HG02870 (cell line): ENCODE results near the gene ARHGAP28.
"Not testable (repeated sequence)": the region's sequence is repeated elsewhere in the genome, so short reads cannot be mapped to it uniquely, and the experiment has no call there.

Experiments
- ATAC-seq: cut with Tn5 transposase; IDR thresholded peaks from one replicate; pipeline ENCODE4 v1.9.1; 2021; ENCODE audit warnings: mild to moderate bottlenecking, moderate library complexity; ENCODE audit not compliant: unreplicated experiment

ARHGAP28 gene

DNA sequence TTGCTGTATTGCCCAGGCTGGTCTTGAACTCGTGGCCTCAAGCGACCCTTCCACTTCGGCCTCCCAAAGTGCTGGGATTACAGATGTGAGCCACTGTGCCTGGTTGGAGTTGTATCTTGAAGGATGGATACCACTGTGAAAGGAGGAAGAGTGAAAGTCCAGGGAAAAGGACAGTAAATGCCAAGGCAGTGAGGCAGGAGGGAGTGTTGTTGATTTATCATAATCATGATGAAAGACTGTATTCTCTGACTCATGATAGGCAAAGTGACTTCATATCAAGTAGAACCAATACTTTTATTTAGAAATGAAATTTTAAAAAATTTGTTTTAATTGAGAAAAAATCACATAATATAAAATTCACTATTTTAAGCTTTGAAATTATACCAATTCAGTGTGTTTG, 162.3 kb downstream of the ARHGAP28 start:
- no peak for ATAC-seq

DNA sequence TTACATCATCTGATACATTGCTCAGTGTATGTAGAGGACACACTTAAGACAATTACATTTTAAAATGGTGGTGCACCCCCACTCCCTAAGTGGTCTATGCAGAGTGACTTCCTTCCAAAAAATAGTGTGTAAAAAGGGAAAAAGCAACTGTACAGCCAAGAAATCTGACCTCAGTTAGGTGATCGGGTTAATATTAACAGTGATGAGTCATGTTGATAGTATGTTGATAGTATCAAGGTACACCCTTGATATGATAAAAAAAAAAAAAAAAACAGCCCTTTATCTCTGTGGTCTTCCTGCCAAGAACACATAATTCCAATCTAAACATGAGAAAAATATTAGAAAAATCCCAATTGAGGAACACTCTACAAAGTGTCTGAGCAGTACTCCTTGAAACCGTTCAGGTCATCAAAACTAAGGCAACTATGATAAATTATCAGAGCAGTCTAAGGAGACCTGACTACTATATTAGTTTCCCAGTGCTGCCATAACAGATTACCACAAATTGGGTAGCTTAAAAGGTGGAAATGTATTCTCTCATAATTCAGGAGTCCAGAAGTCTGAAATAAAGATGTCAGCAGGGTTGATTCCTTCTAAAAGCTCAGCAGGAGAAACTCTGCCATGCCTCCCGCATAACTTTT, 171.9 kb downstream of the ARHGAP28 start:
- ATAC-seq: no peak

DNA sequence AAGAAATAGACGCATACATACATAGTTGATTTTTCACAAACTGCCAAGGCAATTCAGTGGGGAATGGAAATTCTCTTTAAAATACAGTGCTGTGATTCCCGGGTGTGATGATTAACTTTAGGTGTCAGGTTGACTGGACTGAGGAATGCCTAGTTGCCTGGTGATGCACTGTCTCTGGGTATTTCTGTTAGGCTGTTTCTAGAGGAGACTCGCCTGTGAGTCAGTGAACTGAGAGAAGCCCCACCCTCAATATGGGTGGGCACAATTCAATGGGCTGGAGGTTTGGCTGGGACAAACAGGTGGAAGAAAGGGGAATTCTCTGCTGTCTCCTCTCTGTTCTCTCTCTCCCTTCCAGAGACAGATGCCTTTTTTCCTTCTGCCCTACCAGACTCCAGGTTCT, 187.6 kb downstream of the ARHGAP28 start:
- ATAC-seq: no peak

DNA sequence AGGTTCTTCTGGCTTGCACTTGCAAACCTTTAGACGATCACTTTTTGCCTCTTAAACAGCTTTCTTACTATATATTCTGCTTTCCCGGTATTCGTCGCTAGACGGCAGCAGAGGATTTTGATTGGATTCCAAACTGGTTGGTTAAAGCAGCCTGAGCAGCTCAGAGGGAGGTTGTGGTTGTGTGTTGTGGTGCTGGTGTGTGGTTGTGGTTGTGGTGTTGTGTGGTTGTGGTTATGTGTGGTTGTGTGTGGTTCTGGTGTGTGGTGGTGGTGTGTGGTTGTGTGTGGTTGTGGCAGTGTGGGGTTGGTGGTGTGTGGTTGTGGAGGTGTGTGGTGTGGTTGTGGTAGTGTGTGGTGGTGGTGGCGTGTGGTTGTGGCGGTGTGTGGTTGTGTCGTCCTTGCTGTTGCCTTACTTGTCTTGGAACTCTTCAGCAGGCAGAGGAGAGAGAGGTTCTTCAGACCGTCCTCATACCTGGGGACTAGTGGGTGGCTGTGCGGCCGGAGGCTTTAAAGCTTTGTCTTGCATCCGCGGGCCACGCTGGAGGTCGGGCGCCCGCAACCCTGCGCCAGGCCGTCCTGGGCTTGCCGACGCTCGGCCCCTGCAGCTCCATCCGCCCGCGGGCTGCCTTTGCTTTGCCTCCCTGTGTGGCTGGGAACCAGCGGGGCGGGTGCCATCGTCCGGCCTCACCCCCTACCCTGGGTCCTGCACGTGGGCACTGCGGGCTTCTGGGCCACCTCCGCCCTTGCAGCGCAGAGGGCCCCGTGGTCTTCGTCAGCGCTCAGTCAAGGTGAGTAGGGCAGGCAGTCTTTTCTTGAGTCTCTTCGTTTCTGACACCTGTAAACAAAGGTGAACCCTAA, 190.8 kb downstream of the ARHGAP28 start:
- no peak for ATAC-seq

DNA sequence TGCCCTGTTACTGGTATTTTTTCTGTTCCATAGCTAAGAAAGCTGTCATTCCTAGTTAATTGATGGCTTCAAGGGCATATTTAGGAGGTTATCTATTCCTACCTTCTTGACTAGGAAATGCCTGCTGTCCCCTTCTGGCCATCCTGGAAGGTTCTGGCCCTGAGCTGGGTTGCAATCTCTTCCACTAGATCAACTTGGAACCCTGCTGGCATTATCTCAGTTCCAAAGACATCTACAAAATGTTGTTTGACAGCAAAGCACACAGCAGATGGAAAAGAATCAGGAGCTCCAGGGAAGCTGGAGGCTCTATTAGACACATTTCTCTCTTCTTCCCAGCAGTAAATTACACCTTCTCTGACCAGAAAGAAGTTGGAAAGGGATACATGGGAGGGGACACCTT, 192.1 kb downstream of the ARHGAP28 start:
- ATAC-seq: no peak

DNA sequence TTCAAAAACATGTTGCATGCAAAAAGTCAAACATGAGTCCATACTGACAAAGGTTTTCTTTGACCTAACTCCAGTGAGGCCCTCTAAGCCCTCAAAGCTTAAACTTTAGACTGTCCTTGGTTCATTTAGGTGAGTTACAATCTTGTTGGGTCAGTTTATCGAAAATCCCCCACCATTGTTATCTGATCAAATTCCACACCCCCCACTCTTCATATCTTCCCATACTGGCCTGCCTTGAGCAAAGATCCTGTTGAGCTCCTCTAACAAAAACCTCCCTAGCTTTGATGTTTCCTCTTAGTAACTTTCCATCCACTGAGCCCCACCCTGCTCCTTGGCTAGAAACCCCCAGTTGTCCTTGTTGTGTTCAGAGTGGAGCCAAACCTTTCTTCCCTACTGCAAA, 193.7 kb downstream of the ARHGAP28 start:
- ATAC-seq: no peak

DNA sequence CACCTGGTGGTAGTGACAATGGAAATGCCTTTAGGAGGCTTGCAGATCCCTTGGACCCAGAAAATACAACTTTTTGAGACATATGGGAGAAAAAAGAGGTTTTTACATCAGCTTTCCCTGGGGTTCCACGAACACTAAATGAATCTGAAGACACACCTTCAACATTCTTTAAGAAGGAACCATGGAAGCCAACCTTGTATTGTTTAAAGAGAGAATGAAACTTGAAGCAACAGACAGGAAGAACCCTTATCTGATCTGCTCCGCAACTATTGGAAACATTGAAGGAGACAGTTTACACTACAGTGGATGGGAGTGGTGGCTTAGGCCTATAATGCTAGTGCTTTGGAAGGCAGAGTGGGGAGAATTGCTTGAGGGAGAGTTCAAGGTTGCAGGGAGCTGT, 197.6 kb downstream of the ARHGAP28 start:
- no peak for ATAC-seq

DNA sequence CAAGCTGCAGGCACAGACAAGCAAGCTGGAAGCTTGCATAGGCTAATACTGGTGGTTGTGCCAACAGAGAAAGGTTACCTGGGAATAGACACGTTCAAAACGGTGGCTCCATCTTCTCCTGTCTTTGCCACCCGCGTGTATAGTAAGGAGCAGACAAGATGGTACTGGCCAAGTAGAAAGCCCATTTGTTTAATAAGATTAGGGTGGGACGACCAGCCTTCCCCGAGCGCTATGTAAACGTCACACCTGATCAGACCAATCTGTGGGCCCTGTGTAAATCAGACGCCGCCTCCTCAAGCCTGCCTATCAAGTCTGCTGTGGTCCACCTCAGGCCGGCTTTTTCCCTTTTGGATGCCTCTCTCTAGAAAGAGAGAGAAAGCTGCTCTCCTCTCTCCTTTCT, 198.8 kb downstream of the ARHGAP28 start:
- no peak for ATAC-seq

DNA sequence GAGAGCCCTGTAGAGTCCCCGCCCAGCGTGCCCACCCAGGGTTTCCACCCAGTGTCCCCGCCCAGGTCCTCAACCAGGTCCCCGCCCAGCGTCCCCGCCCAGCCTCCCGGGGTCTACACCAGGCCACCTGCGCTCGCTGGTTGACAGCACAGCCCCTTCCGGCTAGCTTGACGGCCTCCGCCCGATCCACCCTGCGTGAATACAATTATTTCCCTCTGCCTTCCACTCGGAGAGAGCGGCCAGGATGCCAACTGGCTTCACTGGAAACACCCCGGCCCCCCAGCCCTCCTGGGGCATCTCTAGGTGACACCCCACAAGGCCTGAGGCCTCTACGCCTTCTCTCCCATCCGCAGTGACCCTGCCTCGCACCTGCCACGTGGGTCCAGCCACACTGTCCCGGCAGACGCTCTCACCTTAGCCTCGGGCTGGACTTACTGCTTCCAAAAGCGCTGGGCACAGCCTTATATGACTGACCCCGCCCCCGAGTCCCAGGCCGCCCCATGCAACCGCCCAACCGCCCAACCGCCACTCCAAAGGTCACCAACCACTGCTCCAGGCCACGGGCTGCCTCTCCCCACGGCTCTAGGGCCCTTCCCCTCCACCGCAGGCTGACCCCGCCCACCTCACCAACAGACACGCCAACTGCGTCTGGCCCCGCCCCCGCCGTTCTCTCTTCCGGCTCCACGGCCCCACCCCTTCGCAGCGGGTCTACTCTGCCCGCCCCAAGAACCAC, 200.0 kb downstream of the ARHGAP28 start:
- ATAC-seq: no peak

DNA sequence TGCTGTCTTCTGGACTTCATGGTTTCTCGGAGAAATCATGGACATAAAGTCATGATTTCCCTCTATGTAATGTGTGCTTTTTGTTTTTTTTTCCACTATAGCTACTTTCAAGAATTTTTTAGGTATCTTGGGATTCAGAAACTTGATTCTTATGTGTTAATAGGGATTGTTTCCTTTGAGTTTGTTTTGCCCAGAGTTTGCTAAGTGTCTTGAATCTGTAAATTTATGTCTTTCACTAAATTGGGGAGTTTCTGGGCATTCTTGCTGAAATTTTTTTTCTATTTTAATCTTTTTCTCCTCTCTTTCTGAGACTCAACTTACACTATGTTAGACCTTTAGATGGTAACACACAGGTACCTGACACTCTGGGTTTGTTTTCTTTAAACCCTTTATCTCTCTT, 205.3 kb downstream of the ARHGAP28 start:
- ATAC-seq: no peak

DNA sequence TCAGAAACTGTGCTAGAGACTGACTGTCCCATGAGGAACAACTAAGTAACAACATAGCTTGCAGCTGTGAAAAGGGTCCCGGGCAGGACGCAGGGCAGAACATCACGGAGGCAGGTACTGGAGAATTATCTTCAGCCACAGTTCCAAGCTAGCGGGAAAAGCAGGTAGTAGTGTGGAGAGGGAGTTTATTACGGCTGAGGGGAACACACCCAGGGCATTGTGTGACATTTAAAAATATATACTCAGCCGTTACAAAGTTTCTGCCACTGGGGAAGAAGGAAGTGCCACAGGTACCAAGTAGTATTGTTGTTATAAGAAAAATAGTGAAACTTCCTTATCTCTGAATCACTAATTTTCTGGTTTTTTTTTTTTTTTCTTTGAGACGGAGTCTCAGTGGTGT, 208.5 kb downstream of the ARHGAP28 start:
- no peak for ATAC-seq

DNA sequence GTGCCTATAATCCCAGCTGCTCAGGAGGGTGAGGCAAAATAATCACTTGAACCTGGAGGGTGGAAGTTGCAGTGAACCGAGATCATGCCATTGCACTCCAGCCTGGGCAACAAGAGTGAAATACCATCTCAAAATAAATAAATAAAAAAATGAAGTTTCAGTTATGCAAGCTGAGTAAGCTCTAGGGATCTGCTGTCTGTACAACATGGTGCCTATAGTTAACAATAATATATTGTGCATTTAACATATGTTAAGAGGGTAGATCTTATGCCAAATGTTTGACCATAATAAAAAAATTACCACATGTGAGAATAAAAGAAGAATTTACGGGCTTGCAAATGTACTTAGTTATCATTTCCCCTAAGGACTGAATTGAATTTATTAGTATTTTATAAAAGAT, 208.9 kb downstream of the ARHGAP28 start:
- ATAC-seq: not testable (repeated sequence)

DNA sequence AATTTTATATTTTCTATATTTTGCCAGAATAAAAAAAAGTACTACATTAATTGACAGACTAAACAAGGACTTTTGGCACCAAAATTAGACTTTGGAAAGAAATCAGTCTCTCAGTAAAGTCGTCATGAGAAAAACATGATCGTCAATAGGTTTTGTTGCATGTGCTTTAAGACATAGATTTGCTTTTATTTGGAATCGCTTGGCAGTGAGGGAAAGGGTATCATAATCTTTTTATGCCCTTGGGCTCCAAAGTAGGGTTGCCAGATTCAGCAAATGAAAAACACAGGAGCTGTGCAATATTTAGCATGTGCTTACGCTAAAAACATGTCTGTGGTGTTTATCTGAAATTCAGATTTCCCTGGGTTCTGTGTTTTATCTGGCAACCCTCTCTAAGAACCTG, 210.5 kb downstream of the ARHGAP28 start:
- ATAC-seq: no peak

DNA sequence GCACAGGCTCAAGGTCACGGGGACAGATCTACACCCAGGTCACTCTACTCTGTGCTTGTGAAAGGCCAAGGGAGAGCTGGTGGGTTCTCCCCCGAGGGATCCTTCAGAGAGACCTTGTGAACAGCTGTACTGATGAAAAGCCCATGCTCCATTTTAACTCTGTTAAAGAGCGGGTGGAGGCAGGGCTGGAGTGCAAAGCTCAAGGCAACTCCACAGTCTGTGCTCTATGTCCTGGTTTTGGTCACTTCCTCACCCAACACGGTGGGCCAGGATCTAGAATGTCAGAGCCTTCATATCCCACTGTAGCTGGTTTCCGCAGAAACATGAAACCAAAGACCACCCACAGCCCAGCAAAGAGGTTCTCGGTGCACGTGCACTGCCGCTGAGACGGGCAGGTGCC, 210.9 kb downstream of the ARHGAP28 start:
- ATAC-seq: no peak

DNA sequence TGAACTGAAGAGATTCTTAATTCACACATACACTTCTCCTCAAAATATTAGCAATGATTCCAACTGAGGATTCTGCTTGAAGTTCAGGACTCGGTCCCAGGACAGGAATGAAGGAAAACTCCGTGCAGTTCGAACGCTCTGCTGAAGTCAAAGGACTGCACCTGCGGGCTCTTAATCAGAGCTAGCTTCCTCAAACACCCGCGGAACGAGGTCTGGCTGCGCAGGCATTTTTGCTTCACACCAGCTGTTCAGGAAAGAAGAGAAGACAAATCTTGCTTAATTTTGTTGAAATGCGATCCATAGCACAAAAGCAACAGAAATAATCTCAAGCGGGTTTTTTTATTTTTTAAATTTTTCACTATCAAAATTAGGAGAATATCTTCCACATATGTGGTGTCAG, 212.5 kb downstream of the ARHGAP28 start:
- ATAC-seq: no peak

DNA sequence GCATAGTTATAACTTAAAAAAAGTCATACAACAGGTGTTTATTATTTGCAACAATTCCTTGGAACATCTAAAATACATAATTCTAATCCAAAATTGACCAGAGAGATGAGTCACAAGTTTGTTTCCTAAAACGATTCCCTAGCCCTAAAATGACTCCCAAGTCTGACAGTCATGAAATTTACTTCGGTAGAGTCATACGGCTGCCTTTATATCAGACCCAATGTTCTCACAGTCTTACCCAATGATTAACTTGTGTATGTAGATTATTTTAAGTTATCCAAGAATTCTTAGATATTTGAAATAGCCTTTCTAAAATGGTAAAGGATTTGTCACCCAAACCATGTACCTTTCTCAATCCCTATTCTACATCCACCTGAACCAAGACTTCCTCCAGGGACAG, 213.2 kb downstream of the ARHGAP28 start:
- no peak for ATAC-seq

DNA sequence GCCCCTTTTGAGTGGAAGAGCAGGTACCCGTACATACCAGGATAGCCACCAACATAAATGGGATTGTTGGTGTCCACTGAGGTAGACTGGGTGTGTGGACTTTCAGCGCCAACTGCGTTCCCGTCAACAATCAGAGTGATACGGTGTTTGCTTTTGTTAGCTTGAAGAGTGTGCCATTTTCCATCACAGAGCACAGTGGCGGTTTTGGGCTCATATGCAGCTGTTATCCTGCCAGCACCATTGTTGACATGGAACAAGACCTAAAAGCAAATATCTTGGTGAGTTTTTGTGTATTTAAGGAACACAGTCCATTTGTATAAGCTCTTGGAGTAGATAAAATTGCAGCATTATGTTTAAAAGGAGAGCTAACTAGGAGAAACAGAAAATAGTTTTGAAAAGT, 213.6 kb downstream of the ARHGAP28 start:
- no peak for ATAC-seq

DNA sequence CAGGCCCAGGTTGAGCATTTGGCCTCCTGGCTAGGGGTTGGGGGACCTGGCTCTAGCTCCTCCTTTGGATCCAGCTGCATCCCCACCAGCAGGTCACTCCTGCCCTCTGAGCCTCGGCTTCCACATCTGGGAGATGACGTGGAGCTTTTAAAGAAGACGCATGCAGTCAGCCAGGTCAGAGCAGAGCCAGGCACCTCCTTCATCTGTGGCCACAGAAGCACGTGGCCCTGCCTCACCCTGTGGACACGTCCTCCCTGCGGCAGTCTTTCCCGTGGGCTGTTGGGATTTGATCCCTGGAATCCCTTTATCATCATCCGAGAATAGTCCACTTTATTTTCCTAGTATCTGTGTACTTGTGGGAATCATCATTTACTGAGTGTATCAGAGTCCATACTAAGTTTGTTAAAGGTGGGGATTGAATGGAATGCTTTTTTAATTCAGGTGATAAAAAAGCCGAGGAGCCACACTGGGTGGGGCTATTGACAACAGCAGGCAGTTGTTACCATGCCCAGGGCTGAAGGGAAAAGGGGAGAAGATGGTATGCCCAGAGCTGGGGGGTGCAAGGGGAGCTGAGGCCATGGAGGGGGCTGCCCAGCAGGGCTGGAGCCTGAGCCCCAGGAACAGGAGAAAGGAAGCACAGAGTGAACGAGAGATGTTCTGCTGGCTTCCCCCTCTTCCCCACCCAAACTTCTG, 218.0 kb downstream of the ARHGAP28 start:
- no peak for ATAC-seq

DNA sequence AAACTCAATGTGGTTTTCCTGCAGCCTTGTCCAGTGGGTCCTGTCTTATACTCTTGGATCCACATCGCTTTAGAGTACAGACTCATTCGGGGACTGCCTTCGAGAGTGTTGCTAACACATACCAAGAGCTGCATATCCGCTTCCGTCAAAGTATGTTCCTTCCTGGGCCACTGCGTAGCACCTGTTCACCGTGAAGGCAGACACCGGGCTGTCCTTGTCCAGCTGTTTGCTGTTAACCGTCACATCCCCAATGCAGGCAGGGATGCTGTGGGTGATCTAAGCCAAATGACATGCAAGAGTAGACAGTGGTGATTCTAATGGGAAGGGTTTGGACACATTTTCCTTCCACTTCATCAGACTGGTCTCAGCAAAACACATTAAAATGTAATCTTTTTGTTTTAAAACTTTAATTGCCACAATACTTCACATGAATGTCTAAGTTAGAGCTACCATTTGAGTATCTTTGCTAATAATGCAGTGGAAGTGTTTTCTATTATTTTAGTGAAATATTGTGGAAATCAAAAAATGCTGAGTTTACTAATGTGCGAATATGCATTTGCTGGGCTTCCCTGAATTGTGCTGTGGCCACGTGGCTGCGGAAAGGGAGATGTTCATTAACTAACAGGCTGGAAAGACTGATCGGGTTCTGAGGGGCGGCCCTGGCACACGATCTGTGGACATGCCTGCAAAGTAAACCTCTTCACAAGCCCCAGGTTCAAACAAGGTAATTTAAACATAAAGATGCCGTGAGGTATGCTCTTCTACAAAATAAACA, 219.0 kb downstream of the ARHGAP28 start:
- ATAC-seq: no peak

DNA sequence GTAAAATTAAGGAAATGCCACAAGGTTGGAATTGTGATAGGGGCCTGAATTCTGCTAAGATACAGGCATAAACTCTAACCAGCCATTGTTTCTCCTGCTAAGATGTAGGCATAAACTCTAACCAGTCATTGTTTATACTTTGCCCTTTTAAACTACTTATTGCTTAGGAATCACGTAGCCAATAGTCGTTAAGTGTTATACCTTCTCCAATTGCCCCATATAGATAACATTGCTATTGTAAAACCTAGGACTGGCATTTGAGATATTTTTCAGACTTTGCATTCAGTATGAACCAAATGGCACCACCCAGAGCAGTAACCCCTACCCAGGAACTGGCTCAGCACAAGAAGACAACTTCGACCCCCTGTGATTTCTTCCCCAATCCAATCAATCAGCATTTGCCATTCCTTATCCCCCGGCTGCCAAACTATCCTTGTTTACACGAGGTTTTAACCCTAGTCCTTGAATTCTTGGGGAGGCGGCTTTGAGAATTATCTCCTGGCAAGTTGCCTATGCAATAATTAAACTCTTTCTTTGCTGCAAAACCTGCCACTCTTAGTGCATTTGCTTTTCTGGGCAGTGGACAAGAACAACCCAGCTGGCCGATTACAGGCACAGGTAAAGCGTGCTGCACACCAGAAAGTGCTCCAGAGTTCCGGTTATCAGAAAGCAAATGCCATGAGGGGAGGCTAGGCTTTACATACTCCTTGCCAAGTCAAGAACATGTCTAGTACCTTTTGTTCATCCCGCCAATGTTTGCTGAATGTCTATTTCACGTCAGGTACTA, 220.5 kb downstream of the ARHGAP28 start:
- ATAC-seq: no peak
